PC-3 (cell line): ENCODE measurements around the gene MACROD2.

ENCODE experiments used
- CTCF ChIP-seq: fragments of 300-600 bp; sonication (generic); conservative IDR thresholded peaks from 2 replicates; pipeline ENCODE4 v1.5.1; 2017; ENCODE audit warnings: antibody characterized with exemption, low read depth, mild to moderate bottlenecking, low read length
- EZH2 ChIP-seq: fragments of 300-600 bp; sonication (generic); IDR thresholded peaks from one replicate; pipeline ENCODE4 v1.6.1; 2017; ENCODE audit warnings: antibody characterized with exemption, mild to moderate bottlenecking, low read length; ENCODE audit not compliant: unreplicated experiment

DNA sequence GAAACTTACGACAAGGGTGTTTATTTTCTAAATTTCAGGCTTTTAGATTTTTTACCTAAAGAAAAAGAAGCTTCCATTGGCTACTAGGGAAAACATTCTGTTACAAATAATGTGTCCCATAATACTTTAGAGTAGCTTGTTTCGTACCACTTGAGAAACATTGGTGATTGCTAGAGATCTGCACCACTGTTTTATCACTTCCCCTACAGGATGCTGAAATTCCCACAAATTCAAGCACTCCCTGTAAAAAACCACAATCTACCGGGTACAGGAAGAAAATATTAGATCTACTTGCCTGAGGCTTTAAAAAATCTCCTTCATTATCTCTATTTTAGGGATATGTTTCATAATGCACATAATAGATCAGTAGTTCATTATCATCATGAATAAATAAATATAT lies 34.8 kb upstream of the MACROD2 start:
- no peak for TF ChIP-seq EZH2
- TF ChIP-seq CTCF = no peak
